AG09319 (cell line): ENCODE measurements around the gene SYNRG.

Experiments used
- DNase-seq: peaks from one replicate; pipeline ENCODE4 v3.0.0-alpha.2; 2010; ENCODE audit warnings: low read depth; ENCODE audit errors: extremely low read depth
- CTCF ChIP-seq: IDR thresholded peaks from 2 replicates; pipeline ENCODE4 v1.5.1; 2011; ENCODE audit warnings: low read depth, mild to moderate bottlenecking, inconsistent platforms, low read length, moderate library complexity

SYNRG gene

DNA sequence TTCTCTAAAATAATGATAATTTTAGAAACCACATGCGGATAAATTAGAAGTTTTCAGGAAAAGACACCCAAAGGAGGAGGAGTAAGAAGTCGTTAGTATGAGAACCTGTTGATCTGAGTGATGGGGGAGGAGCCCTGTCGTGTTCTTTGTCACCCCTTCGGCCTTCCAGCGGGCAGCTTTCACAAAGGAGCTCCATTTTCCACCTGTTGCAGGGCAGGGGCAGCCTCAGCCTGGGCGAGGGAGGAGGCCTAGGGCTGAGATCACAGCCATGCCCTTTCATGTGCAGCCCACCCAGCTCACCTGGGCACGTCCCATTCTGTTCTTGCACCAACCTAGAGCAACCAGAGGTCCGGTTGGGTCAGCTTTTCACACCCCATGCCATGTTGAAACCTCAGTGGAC lies 114.2 kb downstream of the SYNRG start:
- TF ChIP-seq CTCF = no peak
- DNase-seq = no peak

GRCh38 chr17:37494401-37494831 lies 114.8 kb downstream of the SYNRG start:
- DNase-seq = no peak
- TF ChIP-seq CTCF = no peak

GRCh38 chr17:37493249-37494027 lies 115.8 kb downstream of the SYNRG start:
- no peak for TF ChIP-seq CTCF
- DNase-seq = no peak

DNA sequence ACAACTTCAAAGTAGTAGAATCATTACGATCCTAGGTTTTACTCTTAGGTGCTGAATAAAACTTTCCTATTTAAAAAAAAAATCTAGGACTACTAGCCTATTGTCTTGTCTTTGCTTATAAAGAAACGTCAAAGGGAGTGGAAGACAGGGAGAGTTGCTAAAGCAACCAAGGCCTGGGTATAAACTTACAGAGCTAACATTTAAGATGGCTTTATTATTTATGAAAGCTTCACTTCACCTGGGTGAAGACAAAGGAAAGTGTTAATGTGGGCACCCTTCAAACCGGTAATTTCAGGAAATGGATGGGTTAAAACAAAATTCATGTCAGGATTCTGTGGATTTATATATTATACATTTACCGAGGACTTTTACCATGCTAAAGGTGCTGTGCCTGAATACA lies 117.1 kb downstream of the SYNRG start:
- DNase-seq = no peak
- no peak for TF ChIP-seq CTCF

DNA sequence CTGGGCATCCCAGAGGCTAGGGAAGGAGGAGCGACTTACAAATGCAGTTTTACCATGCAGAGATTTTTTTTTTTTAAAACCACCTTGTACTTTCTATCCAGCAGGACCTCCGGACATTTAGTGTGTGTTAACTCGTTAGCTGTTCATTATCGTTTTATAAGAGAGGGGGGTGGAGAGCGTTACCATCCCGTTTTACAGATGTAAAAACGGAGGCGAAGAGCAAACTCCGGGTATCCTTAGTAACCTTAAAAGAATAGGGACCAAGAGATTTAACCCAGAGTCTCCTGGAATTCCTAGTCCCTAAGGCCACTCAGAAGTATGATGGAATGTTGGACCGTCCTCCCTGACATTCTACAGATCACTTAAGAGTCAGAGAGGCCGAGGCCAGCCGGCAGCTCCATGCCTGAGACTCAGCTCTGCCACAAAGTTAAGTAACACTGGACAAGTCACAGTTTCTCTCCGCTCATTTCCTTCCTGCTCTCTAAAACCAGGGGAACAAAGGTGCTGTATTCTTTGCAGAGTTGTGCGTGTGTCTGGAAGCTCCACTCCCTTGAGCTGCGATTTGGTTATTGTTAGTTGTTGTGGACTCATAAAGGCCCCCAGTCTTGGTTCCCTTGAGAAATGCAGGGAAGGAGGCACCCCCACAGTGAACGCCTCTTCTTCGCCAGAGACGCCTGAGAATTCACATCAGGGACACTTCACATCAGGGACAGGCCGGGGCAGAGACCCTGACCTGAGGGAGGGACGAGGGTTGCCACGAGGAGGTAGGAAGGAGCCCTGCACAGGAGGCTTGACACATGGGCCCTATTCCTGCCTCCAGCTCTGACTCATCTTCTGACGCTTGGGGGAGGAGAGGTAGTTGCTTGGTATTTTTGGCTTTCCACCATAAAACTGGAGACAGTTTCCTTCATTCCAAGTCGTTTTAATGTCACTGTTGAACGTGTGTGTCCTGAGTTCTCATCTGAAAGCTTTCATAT lies 118.3 kb downstream of the SYNRG start:
- DNase-seq = no peak
- TF ChIP-seq CTCF = no peak

- no peak; the same call in 1 of the 2 replicates for TF ChIP-seq CTCF
- no peak for DNase-seq
Measured at GRCh38 chr17:37490022-37490587, 119.1 kb downstream of the SYNRG start.
